ENCODE measurements around the gene NEU2.
A peak's percentile ranks its signal among the peaks of the same experiment; 100 is the strongest.
"Not testable (repeated sequence)": the region's sequence is repeated elsewhere in the genome, so short reads cannot be mapped to it uniquely, and the experiment has no call there.

Gene NEU2

DNA sequence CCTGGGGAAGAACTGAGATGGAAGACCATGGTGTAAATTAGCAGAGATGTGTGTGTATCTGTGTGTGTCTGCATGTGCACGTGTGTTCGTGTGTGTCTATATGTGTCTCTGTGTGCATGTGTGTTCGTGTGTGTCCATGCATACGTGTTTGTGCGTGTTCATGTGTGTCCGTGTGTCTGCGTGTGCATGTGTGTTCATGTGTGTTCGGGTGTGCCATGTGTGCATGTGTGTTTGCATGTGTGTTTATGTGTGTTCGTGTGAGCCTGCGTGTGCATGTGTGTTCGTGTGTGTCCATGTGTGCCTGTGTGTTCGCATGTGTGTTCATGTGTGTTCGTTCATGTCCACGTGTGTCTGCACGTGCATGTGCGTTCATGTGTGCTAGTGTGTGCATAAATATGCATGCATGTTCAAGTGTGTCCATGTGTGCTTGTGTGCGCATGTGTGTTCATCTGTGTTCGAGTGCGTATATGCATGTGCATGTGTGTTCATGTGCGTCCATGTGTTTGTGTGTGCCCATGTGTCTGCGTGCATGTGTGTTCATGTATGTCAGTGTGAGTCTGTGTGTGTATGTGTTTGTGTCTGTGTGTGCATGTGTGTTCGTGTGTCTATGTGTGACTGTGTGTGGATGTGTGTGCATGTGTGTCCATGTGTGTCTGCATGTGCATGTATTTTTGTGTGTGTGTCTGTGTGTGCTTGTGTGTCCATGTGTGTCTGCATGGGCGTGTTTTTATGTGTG lies 3.1 kb downstream of the NEU2 start:
- no peak for DNase-seq

DNA sequence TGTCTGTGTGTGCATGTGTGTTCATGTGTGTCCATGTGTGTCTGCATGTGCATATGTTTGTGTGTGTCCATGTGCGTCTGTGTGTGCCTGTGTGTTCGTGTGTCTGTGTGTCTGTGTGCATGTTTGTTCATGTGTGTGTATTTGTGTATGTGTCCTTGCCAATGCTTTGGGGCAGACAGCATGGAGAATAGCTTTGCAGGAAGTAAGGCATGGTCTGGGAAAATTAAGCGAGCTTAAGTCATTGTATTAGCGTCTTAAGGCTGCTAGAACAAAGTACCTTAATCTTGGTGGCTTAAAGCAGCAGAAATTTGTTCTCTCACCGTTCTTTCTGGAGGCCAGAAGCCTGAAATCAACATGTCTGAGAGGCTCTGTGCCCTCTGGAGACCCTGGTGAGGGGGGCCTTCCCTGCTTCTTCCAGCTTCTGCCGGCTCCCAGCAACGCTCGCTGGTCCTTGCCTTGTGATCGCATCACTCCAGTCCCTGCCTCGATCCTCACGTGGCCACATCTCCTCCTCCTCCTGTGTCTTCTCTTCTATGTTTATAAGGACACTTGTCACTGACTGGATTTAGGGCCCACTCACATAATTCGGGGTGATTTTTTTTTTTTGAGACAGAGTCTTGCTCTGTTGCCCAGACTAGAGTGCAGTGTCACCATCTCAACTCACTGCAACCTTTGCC lies 3.8 kb downstream of the NEU2 start:
- no peak for DNase-seq

DNA sequence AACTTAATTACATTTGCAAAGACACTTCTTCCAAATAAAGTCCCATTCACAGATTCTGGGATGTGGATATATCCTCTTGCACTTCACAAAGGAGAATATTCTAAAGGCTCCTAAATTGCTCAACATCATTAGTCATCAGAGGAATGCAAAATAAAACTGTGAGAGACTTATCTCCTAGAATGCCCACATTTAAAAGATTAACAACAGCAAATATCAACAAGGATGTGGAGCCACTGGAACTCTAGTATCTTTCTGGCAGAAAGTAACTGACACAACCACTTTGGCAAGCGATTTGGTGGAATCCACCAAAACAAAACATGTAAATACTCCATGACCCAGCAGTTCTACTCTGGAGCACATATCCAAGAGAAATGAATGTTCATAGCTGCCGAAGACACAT lies 4.6 kb downstream of the NEU2 start:
- no peak for DNase-seq

- no peak for DNase-seq
These were observed 6.9 kb downstream of the NEU2 start for GRCh38 chr2:233039212-233039845.

- DNase-seq, result no peak
These were observed 7.5 kb downstream of the NEU2 start for GRCh38 chr2:233039846-233040530.

GRCh38 chr2:233040571-233040970 lies 8.1 kb downstream of the NEU2 start:
- DNase-seq, result no peak

DNA sequence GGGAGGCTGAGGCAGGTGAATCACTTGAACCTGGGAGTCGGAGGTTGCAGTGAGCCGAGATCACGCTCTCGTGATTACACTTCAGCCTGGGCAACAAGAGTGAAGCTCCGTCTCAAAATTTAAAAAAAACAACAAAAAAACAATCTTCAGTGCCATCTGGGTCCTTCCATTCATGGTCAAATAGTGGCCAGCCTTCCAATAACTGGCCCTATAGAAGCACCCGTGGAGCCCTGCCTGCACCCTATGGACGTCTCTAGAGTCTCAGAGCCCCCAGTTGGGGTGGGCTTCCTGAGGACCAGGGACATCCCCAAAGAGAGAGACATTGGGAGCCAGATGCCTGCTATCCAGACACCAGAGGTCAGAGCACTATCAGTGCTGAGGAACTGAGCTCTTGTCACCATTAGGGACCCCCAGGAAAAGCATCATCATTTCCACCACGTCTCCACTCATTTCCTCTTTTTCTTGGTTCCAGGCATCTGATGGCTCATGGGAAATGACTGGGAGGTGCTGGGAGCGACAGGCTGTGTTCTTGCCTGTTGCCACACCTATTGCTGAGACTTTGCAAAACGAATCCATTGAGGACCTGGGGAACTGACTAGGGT lies 9.4 kb downstream of the NEU2 start:
- no peak for DNase-seq

GRCh38 chr2:233042549-233042948 lies 10.1 kb downstream of the NEU2 start:
- DNase-seq, result no peak

GRCh38 chr2:233044974-233045605 lies 12.6 kb downstream of the NEU2 start:
- DNase-seq, result no peak

DNA sequence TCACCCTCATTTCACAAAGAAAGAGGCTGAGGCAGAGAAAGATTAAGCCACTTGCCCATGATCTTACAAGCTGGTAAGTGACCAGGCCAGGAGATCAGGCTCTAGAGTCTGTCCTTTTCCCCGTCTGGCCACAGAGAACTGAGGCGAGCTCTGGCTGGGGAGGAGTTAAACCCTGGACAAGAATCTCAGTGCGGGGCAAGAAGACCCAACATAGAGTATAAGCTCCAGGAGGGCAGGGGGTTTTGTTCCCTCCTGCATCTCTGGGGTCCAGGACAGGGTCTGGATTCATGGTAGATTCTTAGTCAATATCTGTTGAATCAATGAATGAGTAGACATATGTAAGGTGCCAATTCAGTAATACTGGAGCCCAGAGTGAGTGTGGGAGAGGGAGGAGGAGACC lies 14.7 kb downstream of the NEU2 start:
- no peak for DNase-seq

DNA sequence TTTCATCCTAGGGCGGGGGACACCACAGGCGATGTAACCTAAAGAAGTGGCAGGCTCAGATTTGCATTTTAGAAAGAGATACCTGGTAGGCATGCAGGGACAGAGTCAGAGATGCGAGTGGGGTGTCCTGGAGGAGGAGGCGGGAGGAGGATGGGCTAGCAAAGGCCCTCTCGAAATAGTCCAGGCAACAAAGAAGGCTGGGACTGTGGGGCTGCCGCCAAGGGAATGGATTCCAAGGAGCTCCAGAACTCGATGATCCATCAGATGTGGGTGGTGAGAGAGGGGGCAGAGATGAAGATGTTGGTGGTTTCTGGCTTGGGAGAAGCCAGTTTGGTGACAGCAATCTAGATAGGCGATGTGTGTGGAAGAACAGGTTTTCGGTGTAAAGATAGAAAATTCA lies 15.2 kb downstream of the NEU2 start:
- DNase-seq, result no peak

DNA sequence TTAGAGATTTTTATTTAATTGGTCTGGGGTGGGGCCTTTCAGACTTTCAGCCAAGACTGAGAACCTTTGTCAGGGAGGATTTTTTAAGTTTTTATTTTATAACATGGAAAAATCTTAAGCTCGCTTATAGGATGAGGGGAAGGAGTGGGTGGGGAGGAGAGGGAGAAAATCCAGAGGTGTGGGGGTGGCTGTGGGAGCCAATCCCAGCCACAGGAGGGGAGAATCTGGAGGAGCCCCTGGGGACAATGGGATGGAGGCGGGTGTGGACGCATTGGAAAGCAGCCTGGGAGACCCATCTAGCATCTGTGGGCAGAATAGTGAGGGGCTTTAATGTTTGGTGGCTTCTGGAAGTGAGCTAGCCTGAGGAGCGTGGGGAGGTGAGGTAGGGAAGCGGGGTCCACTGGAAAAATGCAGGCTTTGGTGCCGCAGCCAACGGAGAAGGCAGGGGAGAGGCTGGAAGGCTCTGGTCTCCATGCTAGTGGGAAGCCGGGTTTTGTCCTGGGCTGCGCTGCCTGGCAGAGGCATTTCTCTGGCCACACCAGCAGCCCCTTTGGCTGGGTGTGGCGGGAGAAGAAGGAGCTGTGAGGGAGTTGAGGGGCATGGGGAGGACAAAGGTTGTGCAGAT lies 16.2 kb downstream of the NEU2 start:
- no peak for DNase-seq

DNA sequence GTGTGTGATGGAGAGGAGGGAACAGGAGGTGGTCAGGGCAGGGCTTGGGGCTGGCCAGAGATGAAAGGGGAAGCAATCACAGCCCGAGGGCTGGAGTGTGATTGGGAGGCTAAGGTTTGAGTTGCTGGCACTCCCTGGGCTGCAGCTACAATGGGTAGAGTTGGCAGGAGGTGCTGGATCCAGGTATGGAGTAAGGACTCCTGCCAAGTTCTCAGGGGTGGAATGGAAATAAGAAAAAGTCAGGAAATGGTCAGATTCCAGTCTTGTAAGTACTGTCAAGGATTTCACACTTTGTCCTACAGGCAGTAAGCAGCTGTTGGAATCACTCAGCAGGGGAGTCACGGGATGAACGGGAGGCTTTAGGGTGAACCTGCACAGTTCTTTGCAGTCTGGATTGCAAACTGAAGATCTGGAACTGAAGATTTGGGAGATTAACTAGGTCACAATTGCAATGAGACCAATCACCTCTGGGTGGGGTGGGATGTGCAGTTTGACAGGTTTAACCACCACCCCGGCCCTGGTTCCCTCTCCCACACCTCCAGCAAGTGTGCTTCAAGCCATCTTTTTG lies 16.8 kb downstream of the NEU2 start:
- DNase-seq, result no peak

DNA sequence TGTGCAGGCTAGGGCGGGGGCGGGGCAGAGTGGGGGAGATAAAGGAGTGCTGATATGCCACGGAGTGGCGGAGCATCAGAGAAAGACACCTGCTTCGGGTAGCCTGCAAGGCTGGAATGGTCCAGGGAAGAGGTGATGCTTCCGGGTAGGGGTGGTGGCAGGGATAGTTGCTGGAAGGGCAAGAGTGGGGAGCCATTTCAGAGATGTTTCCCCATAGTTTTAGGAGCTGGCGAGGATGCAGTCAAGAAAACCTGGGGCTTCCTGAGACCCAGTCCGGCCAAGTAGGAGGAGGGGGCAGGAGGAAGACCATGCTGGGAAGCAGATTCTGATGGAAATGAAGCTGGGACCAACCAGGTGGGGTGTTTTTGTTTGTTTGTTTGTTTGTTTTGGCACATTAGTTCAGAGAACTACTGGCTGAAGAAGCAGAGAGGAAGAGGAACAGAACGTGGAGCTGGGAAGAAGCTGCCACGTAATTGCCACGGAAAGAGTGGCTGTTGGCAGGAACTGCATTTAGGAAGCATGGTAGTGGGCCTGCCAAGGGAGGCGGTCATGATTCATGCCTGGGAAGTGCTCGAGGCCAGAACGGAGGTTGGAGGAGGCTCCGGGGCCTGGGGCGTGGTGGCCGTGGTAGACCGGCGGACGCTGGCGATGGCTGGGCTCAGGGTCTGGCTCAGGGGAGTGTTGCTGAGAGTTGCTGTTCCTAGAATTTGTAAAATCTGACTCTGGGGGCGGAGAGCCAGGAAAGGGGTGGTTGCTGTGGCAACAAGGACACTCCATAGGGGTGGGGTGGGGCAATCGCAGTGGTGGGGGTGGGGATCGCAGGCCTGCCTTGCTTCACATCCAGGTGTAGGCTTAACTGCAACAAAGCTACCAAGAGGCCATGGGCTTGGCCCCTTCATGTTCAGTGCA lies 19.0 kb downstream of the NEU2 start:
- DNase-seq, result no peak

DNA sequence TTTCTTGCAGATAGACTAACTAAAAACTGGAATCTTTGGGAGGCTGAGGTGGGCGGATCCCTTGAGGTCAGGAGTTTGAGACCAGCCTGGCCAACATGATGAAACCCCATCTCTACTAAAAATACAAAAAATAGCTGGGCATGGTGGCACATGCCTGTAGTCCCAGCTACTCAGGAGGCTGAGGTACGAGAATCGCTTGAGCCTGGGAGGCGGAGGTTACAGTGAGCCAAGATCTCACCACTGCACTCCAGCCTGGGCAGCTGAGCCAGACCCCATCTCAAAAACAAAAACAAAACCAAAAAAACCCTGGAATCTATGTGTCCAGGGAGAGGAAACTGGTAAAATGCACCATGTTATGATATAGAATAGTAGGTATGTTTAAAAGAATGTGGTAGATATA lies 20.0 kb downstream of the NEU2 start:
- not testable (repeated sequence) for DNase-seq

DNA sequence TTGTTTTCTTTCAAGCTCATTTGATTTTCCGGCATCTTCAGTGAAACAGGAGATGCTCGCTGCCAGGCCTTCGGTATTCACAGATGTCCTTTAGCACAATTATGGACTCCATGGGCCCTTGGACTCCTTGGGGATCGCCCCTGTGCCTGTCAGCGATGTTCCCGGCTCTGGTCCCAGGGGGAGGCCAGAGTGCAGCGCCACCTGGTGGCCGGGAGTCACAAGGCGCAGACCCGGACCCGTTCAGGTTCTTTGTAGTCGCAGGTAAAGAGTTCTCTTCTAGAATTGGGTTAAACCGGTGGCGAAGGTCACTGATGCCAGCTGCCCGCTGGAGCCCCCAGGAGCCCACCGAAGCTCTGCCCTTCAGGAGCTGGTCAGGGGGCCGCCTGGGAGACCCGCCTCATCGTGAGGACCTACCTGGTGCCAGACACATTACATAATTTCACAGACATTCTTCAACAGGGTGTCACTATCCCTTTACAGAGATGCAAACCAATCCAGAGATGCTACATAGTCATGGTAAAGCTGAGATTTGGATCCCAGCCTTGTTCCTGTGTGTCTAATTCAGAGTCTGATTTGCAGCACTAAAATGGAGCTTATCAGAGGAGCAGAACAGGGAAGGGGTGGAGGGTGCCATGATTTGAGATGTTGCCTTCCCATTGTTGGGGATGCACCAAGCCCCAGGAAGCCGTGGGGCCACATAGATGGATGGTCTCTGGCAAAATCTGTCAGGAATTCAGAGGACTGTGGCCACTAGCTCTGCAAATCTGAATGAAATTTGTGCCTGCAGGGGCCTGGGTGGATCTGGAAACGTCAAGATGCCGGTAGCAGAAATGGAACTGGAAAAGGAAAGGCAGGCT lies 21.7 kb downstream of the NEU2 start:
- DNase-seq, result peak; percentile 80

DNA sequence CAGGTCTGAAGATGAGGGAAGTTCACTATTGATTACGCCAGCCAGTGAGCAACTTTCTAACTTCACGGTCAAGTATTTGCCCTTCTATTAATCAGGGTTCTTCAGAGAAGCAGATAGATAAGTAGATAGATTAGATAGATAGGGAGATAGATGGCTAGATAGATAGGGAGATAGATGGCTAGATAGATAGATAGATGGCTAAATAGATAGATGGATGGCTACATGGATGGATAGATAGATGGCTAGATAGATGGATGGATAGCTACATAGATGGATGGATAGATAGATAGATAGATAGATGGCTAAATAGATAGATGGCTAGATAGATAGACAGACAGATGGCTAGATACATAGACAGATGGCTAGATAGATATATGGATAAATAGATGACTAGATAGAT lies 22.9 kb downstream of the NEU2 start:
- DNase-seq, result no peak

- DNase-seq, result no peak
These were observed 24.6 kb downstream of the NEU2 start for GRCh38 chr2:233056961-233057605.
